HG03571 (cell line): ENCODE measurements around the gene GCSAML.
"Not testable (repeated sequence)": the region's sequence is repeated elsewhere in the genome, so short reads cannot be mapped to it uniquely, and the experiment has no call there.

Experiments used
- ATAC-seq: cut with Tn5 transposase; IDR thresholded peaks from one replicate; pipeline ENCODE4 v1.9.1; 2021; ENCODE audit not compliant: unreplicated experiment

The GCSAML gene

GRCh38 chr1:247548769-247549182 is at the start of gene GCSAML:
Gene GCSAML, plus strand, starts transcription at chr1:247549134. Its CDS starts 58 bp downstream, at chr1:247549192.
- ATAC-seq = no peak

GRCh38 chr1:247500865-247501264 is 48.1 kb upstream of the GCSAML start:
- no peak for ATAC-seq

GRCh38 chr1:247506831-247507230 is 42.1 kb upstream of the GCSAML start:
- no peak for ATAC-seq

- ATAC-seq = no peak
These were observed 30.9 kb upstream of the GCSAML start for GRCh38 chr1:247517795-247518612.

DNA sequence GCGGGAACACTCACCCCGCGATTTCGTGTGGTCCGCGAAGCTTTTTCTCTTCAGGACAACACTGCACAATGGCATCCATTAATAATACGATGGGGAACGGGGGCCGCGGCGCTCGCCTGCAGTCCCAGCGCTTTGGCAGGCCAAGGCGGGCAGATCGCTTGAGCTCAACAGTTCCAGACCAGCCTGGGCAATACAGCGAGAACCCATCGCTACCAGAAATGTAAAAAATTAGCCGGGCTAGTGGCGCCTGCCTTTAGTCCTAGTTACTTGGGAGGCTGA is 30.4 kb upstream of the GCSAML start:
- ATAC-seq = no peak

GRCh38 chr1:247521886-247522285 is 27.0 kb upstream of the GCSAML start:
- ATAC-seq = not testable (repeated sequence)

DNA sequence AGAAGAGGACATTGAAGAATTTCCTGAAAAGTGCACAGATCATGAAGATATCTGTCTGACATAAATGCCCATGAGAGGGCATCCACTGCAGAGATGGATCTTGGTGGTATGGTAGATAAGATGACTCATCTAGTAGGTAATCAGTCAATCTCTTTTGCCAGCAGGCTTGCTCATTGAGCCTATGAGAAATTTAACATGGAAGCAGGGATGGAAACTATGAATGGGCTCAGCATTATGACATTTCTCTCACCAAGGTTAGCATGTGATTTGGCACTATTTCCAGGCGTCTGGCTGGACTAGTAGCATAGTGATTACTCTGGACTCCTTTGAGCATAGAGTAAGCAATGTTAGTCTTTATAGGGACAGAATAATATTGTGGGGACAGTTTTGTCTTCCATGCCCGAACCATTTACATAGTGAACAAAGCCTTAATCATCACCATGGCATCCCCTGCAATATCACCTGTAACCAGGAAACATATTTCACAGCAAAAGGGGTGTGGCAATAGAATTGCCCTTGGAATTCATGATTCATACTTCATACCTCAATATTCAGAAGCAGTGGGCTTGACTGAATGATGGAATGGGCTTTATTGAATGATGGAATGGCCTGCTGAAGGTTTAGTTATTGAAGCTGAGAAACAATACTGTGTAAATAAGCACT is 20.0 kb upstream of the GCSAML start:
- no peak for ATAC-seq

DNA sequence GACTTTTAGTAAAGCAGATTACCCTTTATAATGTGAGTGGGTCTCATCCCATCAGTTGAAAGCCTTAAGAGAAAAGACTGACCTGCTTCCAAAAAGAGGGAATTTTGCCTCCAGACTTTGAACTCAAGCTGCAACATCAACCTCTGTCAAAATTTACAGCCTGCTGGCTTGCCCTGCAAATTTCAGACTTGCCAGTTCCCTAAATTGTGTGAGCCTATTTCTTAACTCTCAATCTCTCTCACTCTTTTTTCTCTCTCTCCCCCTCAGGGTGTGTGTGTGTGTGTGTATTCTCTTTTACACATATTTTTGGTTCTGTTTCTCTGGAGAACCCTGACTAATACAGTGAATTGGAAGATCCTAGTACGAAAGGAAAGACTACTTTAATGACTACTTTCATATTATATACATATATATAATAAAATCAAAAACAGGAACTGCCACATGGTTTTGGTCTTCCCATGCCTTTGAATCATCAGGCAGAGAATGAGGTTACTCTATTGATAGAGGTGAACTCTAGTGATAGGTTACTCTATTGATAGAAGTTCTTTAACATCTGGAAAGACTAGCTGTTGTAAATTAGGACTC is 19.1 kb upstream of the GCSAML start:
- ATAC-seq = no peak

GRCh38 chr1:247530785-247531184 is 18.1 kb upstream of the GCSAML start:
- ATAC-seq = no peak

- ATAC-seq = no peak
These were observed 17.0 kb upstream of the GCSAML start for GRCh38 chr1:247531937-247532336.

DNA sequence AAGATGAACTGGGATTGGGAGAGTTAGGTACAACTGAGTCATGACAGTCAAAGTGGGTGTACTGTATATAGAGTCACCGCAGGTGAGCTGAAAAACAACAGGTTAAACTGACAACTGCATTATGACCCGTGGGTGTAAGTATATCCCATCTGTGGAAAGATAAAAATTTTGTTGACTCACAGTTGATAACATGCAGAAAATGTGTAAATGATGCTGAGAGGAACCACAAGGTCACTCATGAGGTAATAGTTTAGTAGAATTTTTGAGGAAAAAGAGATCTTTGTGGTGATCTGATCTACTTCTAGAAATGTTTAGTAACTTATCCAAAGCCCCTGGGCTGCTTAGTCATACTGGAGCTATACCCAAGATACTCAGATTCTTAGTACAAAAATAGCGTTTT is 13.5 kb upstream of the GCSAML start:
- no peak for ATAC-seq

GRCh38 chr1:247536340-247536739 is 12.6 kb upstream of the GCSAML start, which contains the start of gene OR2C3:
Gene OR2C3, minus strand, starts transcription at chr1:247536440. Its CDS starts 3,929 bp downstream, at chr1:247532511.
- ATAC-seq = no peak

DNA sequence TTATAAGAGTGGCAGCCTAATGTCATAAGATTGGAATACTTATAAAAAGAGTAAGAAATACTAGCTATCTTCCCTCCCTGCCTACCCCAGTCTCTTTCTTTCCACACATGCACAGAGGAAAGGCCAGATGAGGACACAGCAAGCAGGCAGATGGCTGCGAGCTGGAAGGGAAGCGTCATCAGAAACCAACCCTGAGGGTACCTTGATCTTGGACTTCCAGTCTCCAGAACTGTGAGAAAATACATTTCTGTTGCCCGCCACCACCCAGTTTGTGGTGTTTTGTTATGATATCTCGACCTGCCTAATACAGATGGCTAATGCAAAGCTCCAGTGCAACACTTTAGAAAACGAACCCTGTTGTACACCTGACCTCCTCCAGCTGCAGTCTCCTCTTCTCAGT is 10.4 kb upstream of the GCSAML start:
- ATAC-seq = no peak

DNA sequence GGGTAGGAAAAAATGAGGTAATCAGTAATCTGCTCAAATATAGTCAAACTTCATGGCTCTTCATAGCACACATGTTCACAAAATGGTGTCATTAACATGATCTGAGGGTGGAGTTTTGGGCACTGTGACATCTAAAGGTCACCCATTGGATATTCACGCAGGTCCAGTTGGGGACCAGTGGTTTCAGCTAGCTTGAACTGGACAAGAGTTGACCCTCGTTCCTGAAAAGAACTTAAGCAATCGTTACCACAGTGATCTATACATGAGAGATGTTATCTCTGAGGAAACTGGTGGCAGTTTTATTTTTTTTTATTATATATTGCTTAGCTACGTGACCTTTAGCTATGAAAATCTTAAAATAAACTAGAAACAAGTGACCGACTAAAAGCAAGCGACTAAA is 9.7 kb upstream of the GCSAML start:
- ATAC-seq = no peak

- ATAC-seq = no peak
These were observed 8.4 kb upstream of the GCSAML start for GRCh38 chr1:247540581-247540980.

DNA sequence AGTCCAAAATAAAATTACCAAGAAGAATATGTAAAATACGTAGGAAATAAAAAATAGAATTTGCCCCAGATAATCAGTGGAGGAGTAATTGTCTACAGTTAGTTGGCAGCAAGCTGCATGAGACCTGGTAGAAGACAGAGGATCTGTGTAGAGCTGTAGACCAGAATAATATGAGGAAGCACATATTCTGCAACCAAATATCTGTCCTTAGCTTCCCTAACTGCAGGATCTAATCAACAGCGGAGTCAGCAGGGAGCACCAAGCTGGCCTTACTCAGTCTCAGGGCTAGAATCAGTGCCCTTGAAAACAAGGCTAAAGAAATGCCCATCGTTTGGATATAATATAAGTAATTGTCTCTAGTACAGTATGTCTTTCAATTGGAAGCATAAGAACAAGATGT is 6.1 kb upstream of the GCSAML start:
- no peak for ATAC-seq

- ATAC-seq = no peak
These were observed 842 bp upstream of the GCSAML start for GRCh38 chr1:247548092-247548491.

GRCh38 chr1:247551721-247552120 is 2.8 kb downstream of the GCSAML start:
- no peak for ATAC-seq

DNA sequence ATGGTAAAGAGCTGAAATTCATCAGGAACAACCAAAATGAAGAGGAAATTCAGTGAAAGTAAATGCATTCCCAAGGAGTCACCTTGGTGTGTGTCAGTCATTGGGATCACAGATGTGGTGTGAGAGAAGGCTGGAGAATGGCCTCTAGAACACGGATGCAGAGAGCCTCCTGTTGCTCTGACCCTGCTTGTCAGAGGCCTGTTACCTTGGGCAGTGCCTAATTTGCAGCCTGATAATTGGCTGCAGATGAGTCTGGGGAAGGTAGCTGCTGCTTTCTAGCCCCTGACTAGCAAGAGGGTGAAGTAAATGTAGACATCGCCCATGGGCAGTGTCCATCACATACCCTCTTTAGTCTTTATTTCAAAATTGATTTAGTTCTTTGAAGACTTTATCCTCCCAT is 3.3 kb downstream of the GCSAML start:
- no peak for ATAC-seq

DNA sequence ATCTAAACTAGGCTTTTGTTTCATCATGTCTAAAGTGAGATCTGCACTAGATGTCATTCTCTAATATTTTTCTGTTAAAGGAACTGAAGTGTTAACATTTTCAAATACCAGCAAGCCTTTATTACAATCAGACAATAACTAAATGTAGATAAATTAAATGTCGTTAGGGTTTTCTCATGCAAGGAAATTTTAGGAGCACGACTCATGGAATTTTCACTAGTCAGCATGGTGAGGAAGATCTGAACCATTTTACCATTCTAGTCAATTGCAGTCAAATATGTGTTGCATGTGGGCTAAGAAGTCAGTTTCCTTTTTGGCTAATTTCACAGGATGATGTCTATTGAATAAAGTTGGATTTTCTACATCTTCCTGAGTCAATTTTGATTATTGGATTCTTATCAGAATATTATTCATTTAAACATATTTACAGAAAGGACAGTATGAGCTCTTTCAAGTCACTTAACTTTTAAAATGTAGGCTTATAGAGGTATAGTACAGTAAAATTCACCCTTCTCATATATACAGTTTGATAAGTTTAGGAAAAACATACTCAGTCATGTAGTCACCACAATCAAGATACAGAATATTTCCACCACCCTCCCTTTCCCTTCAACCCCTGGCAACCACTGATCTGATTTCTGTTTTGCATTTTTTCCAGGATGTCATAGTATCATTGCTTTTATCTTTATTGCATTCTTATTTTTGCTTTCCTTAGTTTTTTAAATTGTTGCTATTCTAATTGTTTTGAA is 9.2 kb downstream of the GCSAML start:
- no peak for ATAC-seq

GRCh38 chr1:247561711-247562110 is 12.8 kb downstream of the GCSAML start:
- no peak for ATAC-seq

DNA sequence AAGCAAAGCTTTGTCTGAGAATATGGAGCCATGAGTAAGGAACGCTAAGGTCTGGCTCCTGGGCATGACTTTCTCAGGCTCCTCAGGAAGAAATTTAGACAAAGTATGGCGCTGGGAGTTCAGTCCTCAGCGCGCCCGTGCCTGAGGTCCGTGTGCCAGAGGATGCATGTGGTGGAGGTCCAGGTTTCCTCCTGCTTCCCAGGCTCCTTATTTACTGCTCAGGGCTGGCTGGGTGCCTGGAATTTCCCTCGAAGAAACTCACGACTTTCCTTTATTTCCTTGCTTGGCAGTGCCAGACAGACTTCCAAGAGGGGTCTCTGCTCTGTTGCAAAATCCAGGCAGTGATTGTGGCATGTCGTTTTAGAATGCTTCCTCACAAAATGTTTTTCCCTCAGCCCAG is 13.3 kb downstream of the GCSAML start:
- no peak for ATAC-seq
